Activated T-helper 9 cell treated with anti-CD3 and anti-CD28 coated beads, Interleukin-2, amount 50 U/mL, for 16 hours (primary cell): Measurements from ENCODE around the gene ZNF407.
"Not testable (repeated sequence)": the region's sequence is repeated elsewhere in the genome, so short reads cannot be mapped to it uniquely, and the experiment has no call there.

Experiments used
- DNase-seq: peaks from one replicate; pipeline ENCODE4 v3.0.0-alpha.2; 2020; ENCODE audit warnings: low read depth

ZNF407 gene, protein sequence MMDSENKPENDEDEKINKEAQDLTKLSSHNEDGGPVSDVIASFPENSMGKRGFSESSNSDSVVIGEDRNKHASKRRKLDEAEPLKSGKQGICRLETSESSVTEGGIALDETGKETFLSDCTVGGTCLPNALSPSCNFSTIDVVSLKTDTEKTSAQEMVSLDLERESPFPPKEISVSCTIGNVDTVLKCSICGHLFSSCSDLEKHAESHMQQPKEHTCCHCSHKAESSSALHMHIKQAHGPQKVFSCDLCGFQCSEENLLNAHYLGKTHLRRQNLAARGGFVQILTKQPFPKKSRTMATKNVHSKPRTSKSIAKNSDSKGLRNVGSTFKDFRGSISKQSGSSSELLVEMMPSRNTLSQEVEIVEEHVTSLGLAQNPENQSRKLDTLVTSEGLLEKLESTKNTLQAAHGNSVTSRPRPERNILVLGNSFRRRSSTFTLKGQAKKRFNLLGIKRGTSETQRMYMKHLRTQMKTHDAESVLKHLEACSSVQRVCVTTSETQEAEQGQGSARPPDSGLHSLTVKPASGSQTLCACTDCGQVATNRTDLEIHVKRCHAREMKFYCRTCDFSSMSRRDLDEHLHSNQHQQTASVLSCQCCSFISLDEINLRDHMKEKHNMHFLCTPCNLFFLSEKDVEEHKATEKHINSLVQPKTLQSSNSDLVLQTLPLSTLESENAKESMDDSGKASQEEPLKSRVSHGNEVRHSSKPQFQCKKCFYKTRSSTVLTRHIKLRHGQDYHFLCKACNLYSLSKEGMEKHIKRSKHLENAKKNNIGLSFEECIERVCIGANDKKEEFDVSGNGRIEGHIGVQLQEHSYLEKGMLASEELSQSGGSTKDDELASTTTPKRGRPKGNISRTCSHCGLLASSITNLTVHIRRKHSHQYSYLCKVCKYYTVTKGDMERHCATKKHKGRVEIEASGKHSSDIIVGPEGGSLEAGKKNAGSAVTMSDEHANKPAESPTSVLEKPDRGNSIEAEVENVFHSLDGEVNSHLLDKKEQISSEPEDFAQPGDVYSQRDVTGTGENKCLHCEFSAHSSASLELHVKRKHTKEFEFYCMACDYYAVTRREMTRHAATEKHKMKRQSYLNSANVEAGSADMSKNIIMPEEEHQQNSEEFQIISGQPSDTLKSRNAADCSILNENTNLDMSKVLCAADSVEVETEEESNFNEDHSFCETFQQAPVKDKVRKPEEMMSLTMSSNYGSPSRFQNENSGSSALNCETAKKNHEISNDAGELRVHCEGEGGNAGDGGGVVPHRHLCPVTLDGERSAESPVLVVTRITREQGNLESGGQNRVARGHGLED (N-terminal part only)

DNA sequence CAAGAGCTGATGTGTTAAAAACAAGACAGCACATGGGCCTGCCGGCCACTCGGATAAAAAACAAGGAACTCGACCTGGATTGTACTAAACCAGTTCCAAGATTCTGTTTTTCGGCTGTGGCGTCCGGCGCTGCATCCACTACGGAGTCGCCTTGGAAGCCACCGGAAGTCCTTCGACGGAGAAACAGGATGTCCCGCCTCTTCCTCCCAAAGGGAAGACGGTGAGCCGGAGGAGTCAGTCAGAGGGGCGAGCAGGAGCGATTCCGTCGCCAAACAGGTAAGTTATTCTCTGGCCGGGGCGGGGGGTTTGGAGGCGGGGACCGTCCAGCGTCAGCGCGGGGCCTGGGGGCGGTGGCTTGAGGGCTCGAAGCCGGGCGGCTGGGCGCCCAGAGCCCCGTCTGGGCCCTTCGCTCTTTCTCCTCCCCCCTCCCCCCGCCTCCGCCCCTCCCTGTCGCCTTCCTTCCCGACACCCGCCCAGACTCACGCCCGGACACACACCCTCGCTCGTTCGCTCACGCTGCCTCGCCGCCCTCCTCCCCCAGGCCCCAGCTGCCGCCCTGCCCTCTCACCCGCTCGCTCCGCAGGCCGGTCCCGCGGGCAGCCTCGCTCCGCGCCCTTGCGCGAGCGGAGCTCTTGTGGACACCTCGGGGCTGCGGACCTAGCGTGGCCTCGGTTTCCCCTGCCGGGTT, at the start of gene ZNF407:
Gene ZNF407 (plus strand): TSS at position 209 of the 688 bp plus-strand sequence. CDS start 33,150 bp downstream, outside the sequence.
- DNase-seq, result peak; percentile 77

DNA sequence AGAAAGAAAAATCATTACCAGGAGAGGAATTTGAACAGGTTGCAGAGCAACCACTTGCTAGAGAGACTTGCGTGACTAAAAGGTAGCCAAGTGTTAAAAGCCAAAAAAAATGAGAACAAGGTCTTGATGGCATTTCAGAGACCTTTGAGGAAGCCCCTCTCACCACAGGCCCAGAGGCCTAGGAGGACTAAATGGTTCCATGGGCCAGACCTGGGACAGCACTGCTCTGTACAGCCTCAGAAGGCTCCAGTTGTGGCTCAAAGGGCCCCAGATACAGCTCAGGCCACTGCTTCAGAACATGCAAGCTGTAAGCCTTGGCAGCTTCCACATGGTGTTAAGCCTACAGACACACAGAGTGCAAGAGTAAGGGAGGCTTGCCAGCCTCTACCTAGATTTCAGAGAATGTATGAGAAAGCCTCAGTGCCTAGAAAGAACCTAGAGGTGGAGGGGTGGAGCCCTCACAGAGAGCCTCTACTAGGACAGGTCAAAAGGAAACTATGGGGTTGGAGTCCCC, 48.0 kb upstream of the ZNF407 start:
- DNase-seq, result no peak

DNA sequence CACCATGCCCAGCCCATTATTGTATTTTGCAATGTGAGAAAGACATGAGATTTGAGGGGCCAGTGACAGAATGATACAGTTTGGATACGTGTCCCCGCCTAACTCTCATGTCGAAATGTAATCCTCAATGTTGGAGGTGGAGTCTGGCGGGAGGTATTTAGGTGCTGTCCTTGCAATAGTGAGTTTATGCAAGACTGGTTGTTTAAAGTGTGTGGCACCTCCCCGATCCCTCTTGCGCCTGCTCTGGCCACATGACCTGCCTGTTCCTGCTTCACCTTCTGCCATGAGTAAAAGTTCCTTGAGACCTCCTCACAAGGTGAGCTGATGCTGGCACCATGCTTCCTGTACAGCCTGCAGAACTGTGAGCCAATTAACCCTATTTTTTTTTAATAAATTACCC, 46.8 kb upstream of the ZNF407 start:
- DNase-seq, result no peak

DNA sequence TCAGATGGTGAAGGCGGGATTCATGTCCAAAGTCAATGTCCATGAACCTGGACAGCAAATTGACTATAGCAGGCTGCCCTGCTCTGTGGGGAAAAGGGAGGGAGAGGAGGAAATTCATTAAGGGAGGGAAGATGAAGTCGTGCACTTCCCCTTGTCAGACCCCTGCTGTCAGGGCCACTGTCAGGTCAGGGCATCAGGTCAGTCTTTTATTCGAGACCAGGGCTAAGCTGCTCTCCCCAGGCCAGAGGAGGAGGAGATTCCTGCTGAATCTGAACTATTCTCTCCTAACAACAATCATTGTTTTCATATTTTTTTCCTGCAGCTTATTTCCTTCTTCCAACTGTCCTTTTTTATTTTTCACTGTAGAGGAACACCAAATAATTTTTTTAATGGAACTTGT, 46.2 kb upstream of the ZNF407 start:
- DNase-seq, result no peak

DNA sequence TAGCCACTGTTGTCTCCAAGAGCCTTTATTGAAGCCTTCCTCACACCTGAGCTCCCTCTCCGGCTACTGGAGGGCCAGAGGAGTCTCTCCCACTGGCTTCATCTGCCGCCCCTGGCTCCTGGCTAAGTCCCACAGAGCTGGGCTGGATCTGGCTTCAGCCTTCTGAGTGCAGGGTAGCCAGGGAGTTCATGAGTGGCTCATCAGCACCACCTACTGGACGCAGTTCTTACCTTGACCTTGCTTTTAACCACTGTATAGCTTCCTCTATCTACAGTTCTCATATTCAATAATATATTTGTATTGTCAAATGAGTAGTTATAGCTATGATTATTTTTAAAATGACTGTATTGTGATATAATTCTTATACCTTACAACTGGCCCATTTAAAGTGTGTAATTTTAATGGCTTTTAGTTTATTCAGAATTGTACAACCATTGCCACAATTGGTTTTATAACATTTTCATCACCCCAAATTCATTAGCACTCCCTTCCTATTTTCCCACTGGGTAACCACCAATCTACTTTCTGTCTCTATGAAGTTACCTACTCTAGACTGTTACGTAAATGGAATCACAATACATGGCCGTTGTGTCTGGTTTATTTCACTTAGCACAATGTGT, 45.6 kb upstream of the ZNF407 start:
- peak; percentile 55 for DNase-seq

DNA sequence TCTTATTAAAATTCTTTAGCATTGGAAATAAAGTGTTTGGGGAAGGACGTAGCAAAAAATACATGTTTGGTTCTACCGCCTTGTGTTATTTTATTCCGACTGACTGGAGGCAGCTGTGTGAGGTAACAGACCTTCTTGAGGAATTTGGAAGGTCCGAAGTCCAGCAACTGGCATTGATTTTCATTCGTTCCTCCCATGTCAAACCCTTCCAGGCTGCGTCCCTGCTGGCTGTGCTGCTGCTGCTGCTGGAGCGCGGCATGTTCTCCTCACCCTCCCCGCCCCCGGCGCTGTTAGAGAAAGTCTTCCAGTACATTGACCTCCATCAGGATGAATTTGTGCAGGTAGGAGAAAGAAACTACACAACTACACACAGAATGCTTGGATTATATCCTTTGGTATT, 41.5 kb upstream of the ZNF407 start:
- DNase-seq, result no peak

DNA sequence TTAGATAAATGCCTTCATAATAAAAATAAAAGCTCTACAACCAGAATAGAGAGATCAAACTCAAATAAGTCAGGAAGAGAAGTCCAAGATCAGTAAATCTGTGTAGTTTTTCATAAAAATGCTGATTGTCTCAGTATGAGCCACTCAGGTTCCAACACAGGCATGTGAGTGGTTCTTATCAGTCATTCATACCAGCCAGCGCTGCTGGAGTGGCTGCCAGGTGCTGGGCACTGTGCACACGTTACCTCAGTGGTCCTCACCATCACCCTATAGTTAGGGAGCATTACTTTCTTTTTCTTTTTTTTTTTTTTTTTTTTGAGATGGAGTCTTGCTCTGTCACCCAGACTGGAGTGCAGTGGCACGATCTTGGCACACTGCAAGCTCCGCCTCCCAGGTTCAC, 39.6 kb upstream of the ZNF407 start:
- no peak for DNase-seq

DNA sequence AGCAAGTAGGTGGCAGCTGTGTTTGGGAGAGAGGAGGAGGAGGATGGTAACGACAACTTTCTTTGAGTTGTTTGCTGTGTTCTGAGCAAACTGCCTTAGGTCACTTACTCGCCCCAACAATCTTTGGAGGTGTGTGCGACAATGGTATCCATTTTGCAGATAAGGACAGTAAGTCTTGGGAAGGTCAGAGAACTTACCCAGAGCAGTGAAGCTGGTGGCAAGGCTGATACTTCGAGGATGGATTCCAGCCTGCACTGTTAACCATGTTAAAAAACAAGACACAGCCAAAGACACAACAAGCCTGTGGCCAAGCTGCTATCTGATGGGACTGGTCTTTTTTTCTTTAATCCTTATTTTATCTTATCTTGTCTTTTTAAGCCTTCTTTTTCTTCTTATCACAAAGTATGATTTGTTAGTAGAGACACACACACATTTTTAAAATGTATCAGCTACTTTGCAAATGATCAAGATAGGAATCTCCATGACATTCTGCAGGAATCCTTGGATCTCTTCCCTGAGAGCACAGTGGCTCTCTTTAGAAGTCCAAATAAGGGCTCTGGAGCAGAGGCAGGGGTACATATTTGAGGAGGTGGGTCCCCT, 35.4 kb upstream of the ZNF407 start:
- no peak for DNase-seq

DNA sequence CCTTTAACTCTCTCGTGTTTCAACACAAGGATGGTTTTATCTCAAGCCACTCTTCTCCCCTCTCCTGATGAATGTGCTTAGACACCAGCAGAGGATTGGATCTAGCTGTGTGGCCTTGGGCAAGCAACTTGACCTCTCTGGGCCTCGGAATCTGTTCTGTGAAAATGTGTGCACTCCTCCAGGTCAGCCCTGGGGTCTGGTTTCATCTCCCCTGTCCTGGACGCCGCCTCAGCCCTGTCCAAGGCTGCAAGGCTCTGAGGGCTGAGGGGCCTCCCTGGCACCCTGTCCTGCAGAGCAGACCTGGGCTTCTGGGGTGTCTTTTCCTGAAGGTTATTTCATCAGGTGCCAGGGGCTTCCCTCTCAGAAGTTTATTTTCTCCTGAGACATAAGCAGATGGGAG, 34.9 kb upstream of the ZNF407 start:
- no peak for DNase-seq

DNA sequence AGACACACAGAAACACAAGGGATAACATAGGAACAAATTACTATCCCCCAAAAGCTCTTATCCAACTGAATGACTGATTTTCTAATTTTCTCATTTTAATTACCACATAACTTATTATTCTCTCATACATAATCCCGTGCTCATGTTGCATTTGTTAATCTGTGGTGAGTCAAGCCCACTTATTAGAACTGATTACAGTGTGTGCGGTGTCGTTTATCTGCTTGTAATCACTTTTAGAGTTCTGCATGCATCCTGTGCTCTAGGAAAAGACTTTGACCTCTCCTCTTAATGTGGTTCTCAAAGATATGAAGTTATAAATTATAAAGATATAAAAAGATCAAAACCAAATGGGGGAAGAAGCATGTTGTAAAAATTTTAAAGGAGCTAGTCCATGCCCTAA, 33.7 kb upstream of the ZNF407 start:
- no peak for DNase-seq

DNA sequence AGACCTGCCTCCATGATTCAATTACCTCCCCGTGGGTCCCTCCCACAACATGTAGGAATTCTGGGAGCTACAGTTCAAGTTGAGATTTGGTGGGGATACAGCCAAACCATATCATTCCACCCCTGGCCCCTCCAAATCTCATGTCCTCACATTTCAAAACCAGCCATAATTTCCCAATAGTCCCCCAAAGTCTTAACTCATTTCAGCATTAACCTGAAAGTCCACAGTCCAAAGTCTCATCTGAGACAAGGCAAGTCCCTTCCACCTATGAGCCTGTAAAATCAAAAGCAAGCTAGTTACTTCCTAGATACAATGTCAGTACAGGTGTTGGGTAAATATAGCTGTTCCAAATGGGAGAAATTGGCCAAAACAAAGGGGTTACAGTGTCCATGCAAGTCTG, 32.5 kb upstream of the ZNF407 start:
- not testable (repeated sequence) for DNase-seq

DNA sequence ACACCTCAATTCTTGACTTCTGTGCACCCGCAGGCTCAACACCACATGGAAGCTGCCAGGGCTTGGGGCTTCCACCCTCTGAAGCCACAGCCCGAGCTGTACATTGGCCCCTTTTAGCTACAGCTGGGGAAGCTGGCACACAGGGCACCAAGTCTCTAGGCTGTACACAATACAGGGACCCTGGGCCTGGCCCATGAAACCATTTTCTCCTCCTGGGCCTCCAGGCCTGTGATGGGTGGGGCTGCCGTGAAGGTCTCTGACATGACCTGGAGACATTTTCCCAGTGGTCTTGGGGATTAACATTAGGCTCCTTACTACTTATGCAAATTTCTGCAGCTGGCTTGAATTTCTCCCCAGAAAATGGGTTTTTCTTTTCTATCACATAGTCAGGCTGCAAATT, 31.7 kb upstream of the ZNF407 start:
- DNase-seq, result not testable (repeated sequence)

DNA sequence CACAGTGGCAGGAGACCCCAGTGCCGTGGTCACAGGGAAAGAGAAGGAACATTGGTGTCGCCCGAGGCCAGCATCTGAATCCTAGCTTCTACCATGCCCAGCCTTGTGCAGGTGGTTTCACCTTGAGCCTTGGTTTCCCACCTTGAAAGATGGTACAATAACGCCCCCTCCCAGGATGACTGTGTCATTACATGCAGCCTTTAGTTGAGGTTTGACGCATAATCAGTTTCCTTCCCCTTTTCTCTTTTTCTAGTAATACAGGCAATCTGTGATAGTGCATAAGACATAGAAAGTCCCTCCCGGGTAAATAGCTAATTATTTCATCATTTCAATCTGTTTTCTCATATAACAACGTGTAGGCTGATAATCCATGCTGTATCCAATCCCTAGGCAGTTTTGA, 29.8 kb upstream of the ZNF407 start:
- DNase-seq, result no peak

DNA sequence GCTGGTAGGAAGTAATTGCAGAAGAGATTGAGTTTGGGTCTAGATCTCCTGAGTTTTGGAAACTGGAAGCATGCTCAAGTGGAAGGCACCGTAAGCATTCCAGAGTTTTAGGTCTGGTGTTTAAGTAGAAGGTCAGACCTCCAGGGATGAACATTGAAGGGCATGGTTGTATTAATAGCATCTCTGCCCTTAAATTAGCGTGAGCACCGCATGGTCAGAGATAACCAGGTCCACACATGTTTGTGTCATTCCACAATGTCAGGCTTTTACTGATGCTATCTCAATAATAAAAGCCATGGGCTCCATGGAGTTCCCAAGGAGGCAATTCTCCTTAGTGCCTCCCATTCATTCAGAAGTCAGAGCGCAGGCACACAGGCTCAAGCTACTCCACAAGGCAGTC, 28.3 kb upstream of the ZNF407 start:
- no peak for DNase-seq

DNA sequence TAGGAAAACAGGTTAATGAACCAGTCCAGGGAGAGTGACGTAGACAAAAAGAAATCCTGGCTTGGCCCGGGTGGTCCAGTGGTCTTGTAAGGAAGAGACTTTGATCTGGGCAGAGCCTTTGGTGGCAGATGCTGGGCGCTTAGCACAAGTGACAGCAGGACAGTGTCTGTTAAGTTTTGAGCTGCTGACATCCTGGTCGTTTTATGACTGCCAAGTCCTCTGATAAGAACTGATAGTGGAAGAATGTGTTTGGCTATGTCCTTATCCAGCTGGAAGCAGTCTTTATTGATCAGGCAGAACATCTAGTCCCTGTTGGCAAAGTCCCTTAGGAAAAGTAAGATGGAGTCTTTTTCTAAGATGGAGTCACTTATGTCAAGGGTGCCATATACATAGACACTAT, 27.4 kb upstream of the ZNF407 start:
- no peak for DNase-seq

DNA sequence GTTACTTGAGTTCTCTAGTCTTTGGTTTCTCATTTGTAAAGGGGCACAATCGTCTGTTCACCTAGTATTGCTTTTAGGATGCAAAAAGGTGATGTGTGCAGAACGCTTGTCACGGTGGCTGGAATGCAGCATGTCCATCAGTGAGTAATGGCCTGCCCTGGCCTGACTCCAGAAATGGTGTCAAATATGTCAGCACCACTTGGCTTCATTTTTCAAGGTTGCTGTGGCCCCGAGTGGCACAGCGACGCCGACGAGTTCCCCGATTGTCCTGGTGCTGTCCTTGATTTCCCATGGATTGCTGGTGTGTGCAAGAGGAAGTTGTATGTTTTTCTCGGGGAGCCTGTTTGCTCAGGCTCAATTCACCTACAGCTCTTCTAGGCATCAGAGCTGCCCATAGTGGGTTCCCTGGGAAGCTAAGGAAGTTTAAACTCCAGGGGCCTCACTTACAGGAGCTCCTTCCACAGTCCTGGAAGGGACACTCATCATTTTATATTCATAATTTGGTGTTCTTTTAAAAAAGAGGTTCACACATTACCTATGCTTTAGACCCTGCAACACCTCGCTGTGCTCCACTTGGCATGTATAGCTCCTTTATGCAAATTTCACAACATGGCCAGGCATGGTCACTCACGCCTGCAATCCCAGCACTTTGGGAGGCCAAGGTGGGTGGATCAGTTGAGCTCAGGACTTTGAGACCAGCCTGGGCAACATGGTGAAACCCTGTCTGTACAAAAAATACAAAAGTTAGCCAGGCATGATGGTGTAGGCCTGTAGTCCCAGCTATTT, 25.6 kb upstream of the ZNF407 start:
- DNase-seq, result no peak

DNA sequence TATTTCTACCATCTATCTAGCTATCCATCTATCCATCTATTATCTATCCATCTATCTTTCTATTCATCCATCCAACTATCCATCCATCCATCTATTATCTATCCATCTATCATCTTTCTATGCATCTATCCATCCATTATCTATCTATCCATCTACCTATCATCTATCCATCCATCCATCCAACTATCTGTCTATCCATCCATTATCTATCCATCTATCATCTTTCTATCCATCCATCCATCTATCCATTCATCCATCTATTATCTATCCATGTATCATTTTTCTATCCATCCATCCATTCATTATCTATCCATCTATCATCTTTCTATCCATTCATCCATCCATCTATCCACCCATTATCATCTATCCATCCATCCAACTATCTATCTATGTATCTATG, 24.6 kb upstream of the ZNF407 start:
- DNase-seq, result no peak

DNA sequence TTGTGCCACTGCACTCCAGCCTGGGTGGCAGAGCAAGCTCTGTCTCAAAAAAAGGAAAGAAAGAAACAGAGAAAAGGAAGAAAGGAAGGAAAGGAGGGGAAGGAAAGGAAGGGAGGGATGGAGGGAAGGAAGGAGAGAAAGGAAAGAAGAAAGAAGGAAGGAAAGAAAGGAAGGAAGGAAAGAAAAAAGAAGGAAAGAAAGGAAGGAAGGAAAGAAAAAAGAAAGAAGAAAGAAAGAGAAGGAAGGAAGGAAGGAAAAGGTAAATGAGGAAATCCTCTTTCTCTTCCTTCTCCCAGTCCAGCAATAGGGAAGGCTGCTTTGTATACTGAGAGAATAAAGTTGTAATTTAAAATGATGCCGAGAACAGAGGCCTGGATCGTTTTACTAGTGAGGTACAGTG, 22.8 kb upstream of the ZNF407 start:
- no peak for DNase-seq

DNA sequence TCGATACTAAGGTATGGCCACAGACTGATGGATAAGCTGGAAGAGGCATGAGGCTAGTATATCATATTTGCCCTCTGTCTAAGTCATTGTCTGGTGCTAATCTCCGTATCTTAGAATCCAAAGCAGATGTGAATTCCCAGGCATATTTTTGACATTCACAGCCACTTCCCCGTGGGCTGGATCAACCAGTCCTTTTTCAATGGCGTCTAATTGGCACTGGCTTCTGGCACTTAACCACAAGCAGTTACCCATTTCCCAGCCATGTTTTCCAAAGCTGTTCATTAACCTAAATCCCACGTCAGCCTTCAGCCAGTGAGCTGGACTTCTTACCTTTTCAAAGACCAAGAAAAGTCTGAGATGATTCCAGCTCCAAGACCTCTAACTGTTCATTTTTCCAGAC, 20.7 kb upstream of the ZNF407 start:
- DNase-seq, result no peak
